Suprapubic skin (tissue), 4 donors: ENCODE measurements around the gene FAM53A.

Experiments
- POLR2A ChIP-seq, 2 donors: fragments of 450-650 bp; IDR thresholded peaks; one replicate each; pipeline ENCODE4 v1.6.1; 2017; ENCODE audit warnings: antibody characterized with exemption in 2 of 2, mild to moderate bottlenecking in 2 of 2, moderate library complexity in 2 of 2
- POLR2AphosphoS5 ChIP-seq, 3 donors: sonication (generic); formaldehyde crosslinking; IDR thresholded peaks; one replicate each; pipeline ENCODE4 v1.6.1; 2017; ENCODE audit warnings: antibody characterized with exemption in 3 of 3
- TF ChIP-seq, protein P1 (sequence below), 2 donors: fragments of 200-600 bp in 1 of 2; fragments of 450-650 bp in 1 of 2; sonication (generic) in 1 of 2; IDR thresholded peaks; one replicate each; pipeline ENCODE4 v1.5.1; 2016 to 2019; ENCODE audit warnings: antibody characterized with exemption in 2 of 2, mild to moderate bottlenecking in 1 of 2, moderate library complexity in 1 of 2

DNA sequence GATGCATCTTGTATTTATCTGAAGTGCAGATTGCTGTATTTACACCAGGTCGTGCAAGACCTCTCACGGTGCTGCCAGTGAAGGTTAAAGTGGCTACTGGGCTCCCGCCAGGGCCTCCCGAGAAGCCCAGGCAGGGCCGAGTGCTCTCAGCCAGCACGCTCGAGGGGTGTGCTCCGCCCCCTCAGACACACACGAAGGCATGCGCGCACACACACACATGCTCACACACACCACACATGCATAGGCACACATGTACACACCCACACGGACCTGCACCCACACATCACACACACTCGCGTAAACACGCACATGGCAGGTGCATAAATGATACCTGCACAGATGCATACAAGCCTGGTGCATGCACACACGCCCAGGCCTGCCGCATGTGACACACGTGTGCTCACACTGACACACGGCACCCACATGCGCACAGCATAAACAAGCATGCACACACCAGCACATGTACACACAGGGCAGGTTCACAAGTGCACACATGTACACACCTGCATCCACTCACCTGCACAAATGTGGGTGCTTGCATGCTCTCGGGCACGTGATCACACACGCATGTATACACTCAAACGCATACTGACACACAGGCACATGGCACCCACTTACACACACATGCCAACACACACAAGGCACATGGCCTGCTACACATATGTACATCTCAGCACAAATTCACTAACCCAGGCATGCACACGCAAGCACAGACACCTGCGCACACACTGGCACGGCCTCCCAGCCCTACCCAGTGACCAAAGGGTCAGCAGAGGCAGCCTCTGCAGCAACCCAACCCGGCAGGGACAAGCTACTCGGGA lies 71.6 kb downstream of the FAM53A start:
- TF ChIP-seq, protein P1, sequence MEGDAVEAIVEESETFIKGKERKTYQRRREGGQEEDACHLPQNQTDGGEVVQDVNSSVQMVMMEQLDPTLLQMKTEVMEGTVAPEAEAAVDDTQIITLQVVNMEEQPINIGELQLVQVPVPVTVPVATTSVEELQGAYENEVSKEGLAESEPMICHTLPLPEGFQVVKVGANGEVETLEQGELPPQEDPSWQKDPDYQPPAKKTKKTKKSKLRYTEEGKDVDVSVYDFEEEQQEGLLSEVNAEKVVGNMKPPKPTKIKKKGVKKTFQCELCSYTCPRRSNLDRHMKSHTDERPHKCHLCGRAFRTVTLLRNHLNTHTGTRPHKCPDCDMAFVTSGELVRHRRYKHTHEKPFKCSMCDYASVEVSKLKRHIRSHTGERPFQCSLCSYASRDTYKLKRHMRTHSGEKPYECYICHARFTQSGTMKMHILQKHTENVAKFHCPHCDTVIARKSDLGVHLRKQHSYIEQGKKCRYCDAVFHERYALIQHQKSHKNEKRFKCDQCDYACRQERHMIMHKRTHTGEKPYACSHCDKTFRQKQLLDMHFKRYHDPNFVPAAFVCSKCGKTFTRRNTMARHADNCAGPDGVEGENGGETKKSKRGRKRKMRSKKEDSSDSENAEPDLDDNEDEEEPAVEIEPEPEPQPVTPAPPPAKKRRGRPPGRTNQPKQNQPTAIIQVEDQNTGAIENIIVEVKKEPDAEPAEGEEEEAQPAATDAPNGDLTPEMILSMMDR (IDR thresholded peaks at IDR 0.05): no peak
- TF ChIP-seq POLR2A (IDR thresholded peaks at IDR 0.05) (no peak), POLR2AphosphoS5 (IDR thresholded peaks at IDR 0.05) (no peak)
